ENCODE measurements around the gene GPA33.

DNA sequence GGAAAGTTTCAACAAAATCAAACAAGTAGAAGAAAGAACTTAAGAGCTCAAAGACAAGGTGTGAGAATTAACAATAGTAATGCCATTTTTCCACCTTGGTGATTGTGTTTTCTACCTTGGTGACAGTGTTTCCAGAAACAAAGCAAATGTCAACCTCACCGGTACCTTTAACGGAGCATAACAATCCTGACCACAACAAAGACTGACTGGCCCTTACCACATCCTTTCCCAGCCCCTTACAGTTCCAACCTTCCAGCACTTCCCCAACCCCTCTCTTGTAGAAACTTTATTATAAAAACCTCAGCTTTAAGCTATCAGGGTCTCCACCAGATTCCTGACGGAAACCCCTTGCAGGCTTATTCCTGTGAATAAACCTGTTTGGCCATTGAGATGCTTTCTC is 20.4 kb upstream of the GPA33 start:
- TF ChIP-seq, protein P1, sequence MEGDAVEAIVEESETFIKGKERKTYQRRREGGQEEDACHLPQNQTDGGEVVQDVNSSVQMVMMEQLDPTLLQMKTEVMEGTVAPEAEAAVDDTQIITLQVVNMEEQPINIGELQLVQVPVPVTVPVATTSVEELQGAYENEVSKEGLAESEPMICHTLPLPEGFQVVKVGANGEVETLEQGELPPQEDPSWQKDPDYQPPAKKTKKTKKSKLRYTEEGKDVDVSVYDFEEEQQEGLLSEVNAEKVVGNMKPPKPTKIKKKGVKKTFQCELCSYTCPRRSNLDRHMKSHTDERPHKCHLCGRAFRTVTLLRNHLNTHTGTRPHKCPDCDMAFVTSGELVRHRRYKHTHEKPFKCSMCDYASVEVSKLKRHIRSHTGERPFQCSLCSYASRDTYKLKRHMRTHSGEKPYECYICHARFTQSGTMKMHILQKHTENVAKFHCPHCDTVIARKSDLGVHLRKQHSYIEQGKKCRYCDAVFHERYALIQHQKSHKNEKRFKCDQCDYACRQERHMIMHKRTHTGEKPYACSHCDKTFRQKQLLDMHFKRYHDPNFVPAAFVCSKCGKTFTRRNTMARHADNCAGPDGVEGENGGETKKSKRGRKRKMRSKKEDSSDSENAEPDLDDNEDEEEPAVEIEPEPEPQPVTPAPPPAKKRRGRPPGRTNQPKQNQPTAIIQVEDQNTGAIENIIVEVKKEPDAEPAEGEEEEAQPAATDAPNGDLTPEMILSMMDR (IDR thresholded peaks at IDR 0.05; ENCODE audit: low read length), result no peak
- TF ChIP-seq EZH2 (IDR thresholded peaks at IDR 0.05; ENCODE audit: borderline replicate concordance, low read length), result no peak
